Measurements from ENCODE around the gene LSM12.
"Not testable (repeated sequence)": the region's sequence is repeated elsewhere in the genome, so short reads cannot be mapped to it uniquely, and the experiment has no call there.

LSM12 gene

DNA sequence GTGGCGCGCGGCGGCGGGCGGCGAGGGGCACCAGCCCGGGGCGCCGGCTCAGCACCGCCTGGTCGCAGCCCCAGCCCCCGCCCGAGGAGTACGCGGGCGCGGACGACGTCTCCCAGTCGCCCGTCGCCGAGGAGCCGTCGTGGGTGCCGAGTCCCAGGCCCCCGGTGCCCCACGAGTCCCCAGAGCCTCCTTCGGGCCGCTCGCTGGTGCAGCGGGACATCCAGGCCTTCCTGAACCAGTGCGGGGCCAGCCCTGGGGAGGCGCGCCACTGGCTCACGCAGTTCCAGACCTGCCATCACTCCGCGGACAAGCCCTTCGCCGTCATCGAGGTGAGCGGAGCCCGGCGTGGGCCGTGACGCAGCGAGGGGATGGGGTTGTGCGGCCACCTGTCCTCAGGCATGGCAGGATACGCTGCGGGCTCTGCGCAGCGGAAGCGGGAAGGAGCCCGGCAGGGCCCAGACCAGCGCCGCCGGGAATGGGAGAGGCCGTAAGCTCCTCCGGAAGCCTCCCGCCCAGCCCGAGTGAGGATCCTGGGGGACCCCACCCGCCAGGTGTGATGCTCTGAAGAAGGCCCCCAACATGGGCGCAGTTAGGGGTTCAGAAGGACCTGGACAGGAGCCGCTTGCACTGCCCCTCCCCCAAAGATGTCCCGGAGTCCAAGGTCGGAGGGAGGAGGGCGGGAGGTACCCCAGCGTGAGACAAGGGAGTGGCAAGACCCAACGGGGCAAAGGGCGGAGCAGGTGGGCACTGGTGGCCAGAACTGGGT, 61.5 kb downstream of the LSM12 start:
- peak; percentile 20 to 30 for DNase-seq

DNA sequence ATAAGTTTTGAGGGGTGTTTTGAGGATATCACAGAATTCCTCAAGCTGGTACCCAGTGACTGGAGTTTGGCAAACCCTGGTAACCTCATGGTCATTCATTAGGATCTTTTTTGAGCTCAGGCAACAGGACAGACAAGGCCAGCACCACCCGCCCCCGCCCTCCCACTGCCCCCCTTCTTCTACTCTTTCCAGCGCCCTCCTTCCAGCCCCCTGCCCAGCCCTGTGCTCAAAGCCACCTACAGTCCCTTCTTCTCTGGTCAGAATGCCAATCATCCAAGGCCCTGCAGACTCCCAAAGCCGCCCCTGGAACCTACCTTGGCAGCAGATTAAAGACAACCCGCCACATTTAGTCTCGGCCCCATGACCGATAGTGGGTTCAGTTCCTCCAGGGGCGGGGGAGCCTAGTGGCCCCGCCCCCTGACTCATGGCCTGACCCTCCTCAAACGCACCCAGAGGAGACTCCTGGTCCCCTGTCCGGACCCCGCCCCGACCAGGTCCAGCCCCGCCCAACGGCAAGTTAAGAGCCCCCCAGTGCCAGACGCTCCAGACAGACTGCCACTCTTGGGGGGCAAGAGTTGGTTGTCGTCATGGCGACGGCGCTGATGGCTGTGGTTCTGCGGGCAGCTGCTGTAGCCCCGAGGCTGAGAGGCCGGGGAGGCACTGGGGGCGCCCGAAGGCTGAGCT, 62.3 kb downstream of the LSM12 start, which contains the start of gene NAGS:
NAGS (plus strand) TSS at position 546 of the 684 bp plus-strand sequence; CDS start at position 588, 42 bp downstream.
- DNase-seq: peak in 1 of 2 experiments; percentile 5

DNA sequence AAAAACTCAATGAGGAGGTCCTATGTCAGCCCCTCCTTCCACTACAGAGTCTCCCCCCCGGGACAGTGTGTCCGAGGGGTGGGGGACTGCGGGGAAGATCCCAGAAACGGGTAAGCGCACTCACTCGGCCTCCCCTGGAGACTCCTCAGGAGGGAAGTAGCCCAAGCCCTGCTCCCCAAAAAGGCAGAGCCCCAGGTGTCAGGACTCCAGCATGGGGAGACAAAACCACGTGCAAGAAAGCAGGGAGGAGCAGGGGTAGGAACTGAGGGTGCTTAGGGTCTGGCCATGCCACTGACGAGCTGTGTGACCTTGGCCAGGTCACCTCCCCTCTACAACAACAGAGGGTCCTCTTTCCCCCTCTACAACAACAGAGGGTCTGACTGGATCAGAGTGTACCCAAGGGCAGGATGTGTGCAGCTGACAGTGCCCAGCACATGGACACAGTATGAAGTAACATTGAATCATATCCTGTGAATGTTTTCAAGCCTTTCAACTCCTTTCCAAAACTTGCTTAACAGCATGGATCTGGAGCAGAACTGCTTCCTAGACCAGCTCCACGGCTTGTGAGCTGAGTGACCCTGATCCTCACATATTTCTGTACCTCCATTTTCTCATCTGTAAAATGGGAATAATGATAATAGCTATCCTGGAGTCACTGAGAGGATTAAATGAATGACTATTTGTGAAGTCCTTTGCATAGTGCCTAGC, 64.2 kb downstream of the LSM12 start:
- DNase-seq: no peak

DNA sequence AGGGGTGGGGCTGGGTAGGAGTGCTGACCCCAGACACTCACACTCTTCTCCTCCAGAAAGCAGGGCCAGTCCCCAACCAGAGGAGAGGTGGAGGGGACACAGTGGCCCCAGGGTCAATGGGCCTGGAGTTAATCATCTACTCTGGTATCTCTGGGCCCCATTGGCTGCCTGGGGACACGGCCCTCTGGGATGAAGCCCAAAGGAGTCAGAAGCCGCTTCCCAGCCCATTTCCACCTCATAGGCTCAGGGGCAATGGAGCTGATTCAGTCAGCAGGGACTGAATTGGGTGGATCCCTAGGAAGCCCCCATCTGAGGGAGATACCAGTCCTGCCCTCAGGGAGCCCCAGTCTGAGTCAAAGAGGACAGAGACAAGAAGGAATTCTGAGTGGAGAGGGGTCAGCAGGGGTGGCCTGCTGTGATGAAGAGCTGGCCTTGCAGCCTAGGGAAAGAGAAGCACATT, 65.0 kb downstream of the LSM12 start:
- DNase-seq: no peak

DNA sequence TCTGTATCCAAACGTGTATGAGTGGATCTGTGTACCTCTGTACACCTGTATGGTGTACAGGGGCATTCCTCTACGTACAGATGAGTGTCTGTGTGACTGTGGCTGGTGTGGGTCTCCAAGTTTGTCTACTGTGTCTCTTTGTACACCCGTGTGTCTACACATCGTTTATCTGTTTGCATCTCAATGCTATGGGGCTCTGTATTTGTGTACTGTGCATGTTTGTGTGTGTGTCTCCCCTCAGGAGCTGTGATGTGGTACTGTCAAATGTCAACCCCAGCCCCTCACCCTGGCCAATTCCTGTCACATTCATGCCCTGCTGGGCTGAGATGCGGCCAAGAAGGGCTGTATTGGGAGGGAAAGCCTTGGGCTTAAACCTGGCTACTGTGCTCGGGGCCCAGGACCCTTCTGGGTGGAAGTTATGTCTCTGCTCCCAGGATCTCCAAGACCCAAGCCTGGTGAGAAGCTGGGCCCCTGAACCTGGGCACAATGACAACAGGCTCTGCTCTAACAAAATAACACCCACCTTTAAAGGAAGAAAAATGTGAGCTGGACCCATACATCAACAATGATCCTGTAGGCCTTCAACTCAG, 65.5 kb downstream of the LSM12 start:
- no peak for DNase-seq

DNA sequence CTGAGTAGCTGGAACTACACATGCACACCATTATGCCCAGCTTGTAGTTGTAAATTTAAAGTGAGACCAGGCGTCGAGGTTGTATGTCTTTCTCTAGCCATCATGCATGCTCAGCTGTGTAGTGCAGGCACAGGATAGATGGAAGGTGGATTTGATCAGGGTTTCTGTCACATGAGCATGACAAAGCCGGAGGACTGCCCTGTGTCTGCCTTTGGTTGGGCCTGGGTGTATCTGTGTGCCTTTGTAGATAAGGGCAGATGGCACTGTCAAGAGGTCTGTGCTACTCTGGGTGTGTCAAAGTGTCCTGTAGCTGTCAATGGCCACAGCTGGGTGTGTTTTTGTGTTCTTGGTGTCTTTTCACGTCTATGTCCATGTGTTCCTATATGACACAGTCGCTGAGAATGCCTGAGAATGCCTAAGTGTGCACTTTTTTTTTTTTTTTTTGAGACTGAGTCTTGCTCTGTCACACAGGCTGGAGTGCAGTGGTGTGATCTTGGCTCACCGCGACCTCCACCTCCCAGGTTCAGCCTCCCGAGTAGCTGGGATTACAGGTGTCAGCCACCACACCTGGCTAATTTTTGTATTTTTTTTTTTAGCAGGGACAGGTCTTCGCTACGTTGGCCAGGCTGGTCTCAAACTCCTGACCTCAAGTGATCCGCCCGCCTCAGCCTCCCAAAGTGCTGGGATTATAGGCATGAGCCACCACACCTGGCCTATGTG, 66.2 kb downstream of the LSM12 start:
- DNase-seq: no peak

DNA sequence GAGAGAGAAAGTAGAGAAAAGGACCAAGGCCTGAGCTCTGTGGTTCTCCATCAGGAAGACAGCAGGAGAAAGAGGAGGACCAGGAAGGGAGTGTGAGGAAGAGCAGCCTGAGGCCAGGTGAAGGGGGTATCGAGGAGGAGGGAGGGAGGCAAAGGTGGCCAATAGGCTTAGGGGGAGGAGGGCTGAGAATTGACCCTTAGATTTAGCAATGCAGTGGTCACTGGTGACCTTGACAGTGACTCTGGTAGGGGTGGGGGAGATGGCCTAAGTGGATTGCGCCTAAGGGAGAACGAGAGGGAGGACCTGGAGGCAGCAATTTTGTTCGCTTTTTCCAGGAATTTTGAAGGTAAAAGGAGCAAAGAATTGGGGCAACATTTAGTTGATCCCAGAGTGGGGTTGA, 67.4 kb downstream of the LSM12 start:
- DNase-seq: no peak

DNA sequence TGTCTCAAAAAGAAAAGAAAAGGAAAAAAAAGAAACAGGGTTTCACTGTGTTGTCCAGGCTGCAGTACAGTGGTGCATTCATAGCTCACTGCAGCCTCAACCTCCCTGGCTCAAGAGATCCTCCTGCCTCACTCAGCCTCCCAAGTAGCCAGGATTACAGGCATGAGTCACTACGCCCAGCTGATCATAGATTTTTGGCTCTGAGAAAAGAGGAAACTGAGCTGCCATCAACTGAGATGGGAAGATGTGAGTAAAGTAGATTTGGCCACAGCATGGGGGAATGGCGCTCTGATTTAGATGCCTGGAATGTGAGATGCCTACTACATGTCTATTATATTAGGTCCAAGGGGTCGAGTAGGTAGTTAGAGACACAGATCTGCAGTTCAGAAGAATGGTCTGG, 67.9 kb downstream of the LSM12 start:
- DNase-seq: no peak

DNA sequence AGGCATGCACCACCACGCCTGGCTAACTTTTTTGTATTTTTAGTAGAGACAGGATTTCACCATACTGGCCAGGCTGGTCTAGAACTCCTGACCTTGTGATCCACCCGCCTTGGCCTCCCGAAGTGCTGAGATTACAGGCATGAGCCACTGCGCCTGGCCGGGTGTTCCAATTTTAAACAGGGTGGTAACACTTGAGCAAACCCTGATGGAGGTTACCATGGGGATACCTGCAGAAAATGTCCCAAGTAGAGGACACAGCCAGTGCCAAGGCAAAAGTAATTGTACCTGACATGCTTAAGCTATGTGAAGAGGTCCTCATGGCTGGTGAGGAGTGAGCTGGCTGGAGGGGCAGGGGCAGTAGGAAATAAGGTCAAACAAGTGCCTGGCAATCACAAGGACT, 69.3 kb downstream of the LSM12 start:
- not testable (repeated sequence) for DNase-seq

DNA sequence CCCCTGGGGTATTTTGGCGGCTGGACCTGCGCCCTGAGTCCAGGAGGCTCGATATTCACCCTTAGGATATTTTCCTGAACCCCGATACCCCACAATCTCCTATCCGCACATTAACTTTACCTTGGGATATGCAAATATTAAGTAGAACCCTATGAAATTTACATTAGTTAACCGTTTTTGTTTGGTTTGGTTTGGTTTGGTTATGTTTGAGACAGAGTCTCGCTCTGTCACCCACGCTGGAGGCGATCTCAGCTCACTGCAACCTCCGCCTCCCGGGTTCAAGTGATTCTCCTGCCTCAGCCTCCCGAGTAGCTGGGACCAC, 71.4 kb downstream of the LSM12 start:
- DNase-seq: no peak

DNA sequence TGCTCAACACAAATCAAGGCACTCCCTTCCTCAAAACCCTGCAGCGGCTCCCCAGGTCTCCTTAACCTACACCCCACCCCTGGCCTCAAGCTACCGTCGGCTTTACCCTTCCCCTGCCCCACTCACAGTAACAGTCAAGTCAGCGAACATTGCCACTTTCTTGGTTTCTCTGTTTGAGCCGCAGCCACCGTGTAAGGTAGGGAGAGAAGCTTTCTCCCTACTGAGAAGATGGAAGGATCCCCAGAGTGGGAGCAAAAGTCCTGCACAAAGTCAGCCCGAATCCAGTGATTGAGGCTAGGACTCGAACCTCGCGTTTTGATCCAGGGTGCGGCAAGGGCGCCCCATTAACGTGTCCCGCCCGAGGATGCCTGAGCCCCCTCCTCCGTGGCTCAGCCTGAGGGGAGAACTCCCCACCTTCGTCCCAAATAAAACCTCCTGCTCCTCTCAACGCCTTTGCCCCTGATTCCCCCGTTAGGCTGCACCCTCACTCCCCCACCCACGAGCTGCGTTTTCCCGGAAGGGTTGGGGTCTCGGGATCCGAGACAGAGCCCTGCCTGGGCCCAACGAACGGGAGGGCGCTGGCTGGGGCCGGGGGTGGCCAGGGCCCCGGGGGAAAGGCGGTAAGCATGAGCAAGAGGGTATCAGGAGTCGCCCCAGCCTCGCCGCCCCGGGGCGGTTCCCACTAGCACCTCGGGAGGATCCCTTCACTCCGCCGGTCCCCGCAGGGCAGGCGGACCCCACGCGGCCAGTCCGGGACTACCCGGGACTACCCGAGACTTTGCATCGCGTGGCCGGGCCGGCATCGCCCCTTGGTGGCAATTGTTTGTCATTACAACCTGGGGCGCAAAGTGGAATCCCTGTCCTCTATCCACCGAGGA, 72.0 kb downstream of the LSM12 start:
- peak; percentile 73 to 78 for DNase-seq

DNA sequence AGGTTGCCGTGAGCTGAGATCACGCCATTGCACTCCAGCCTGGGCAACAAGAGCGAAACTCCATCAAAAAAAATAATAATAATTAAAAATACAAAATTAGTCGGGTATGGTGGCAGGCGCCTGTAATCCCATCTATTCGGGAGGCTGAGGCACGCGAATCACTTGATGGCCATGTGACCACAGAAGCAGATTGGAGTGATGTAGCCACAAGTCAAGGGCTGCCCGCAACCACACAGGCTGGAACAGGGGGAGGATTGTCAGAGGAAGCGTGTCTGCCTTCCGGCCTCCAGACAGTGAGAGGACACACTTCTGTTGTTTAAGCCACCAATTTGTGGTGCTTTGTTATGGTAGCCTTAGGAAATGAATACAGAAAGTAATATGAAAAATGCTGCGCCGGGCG, 73.8 kb downstream of the LSM12 start:
- DNase-seq: no peak

DNA sequence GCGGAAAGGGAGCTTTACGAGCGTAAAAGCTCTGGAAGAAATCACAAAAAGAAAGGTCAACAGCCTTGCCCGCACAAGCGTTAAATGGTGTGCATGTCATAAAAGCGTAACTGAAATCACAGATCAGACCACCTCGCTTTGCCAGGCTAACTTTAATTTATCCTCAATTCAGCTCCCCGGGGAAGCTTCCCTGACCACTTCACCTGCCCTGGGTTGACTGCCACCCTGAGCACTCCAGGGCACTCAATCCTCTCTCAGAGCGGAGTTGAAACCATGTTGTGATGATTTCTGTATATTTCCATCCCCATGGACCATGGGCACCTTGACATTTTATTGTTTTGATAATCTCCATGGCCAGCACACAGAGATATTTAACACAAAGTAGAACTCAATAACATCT, 78.2 kb downstream of the LSM12 start:
- no peak for DNase-seq

DNA sequence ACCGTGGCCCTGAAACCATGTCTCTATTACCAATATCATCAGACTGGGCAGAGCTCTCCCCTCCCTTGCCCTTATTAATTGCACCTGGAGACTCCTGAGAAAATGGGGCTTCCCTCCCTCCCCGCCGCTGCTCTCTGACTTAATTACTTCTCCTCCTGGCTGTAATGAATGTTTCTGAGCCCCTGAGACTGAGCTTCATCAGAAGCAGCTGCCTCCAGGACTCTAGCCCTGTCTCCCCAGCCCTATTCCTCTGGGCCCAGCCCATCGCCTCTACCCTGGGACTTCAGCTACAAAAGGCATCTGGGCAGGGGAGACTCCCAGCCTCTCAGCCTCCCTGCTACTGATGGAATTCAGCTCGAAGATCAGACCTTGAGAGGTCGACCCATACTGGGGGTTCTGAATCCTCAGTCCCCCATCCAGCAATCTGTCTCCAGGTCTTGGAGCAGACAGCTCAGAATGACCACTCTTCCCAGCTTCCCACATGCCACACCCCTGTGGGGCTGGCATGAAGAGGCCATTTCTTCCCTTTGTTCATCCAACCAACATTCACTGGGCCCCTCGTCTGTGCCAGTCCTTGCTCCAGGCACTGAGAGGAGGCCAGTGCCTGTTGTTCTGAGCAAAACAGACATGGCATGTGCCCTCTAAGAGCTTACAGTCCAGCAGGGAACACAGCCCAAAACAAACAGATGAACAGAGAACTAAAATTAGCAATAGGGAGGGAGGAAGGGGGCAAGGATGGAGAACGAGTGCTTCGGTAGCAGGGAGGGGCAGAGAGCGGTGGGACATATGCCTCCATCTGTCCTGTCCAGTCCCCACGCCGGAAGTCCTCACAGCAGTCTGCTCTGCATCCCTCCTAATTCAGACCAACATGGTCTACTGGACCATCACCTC, 79.1 kb downstream of the LSM12 start:
- DNase-seq: no peak

DNA sequence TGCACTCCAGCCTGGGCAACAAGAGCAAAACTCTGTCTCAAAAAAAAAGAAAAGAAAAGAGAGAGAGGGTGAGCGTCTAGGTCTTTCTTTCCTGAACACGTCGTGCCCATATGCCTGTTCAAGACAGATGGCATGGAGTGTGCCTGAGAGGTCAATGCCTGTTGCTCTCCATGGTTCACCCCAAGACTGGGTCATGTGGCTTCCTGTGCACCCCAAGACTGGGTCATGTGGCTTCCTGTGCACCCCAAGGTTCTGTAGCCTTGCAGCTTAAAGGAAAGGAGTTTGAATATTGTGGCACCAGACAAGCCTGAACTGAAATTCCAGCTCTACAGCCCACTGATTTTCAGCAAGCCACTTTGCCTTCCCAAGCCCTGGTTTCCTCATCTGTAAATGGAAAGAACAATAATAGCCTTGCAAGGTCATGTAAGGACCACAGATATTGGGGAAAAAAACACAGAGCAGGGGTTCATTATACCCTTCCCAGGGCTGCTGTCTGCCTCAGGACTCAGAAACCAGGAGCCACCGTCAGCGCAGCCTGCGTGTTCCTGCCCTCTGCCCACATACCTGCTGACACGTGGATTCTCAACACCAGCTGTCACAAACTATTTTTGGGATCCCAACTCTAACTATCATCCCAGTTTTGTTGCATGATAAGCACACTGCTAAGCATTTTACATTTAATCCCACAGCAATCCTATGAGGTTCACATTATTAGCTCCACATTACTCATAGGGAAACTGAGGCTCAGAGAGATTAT, 80.1 kb downstream of the LSM12 start:
- no peak for DNase-seq

DNA sequence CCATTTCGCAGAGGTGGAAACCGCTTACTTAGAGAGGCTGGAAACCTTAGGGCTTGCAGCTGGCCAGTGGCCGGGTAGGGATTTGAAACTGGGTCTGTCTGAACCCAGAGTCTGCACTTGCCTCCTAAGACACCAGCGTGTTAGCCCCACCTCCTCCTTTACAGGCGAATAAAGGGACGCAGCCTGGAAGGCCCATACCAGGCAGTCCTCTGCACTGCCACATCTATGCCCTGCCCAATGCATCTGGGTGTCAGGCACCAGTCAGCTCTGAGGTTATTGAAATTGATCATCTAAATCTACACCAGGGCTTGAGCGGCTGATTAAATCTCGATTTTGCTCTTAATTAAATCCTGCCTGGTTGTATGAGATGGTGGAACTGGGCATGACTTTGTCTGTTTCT, 82.0 kb downstream of the LSM12 start:
- no peak for DNase-seq
